ENCODE measurements around the gene SETD5.
A peak's percentile ranks its signal among the peaks of the same experiment; 100 is the strongest.

DNA sequence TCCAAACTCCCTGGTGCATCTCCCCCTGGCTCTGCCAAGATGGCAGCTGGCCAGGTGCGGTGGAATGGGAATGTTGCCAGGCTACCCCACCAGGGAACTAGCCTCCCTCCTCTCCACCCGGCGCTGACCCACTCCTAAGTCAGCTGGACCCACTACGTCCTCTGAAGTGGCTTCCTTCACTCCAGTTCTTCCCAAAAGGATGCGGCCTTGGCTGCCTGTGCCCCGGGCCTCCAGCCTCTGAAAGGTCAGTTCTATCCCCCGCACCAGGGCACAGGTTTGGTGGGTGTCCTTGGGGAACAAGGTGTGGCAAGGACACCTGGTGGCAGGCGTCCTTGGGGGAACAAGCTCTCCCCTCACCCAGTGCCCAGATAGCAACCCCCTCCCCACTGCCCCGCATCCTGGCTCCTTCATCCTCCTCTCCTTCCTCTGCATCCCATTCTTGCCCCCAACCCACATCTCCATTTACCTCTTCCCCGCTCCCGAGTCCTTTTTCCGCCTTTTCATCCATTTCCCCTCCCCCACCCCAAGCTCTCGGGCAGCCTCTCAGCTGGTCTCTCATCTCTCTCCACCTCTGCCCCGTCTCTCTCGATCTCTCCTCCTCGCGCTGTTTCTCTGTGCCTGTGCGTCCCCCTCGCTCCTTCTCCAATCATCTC, 102.2 kb downstream of the SETD5 start:
- TF ChIP-seq TAF1 (IDR thresholded peaks at IDR 0.05; ENCODE audit: low read depth, low read length) (no peak), CTCF (IDR thresholded peaks at IDR 0.05; ENCODE audit: control extremely low read depth in 1 of 3, insufficient read depth in 1 of 3, low read depth in 1 of 3, low read length in 3 of 3) (no peak), POLR2A (IDR thresholded peaks at IDR 0.05; ENCODE audit: control extremely low read depth in 1 of 2, low read depth in 2 of 2, low read length in 2 of 2) (no peak; a peak in 1 of 3 replicates), BACH1 (IDR thresholded peaks at IDR 0.05; ENCODE audit: low read length) (no peak), GABPA (IDR thresholded peaks at IDR 0.05; ENCODE audit: borderline replicate concordance, insufficient read depth, low read length) (no peak), CBX5 (IDR thresholded peaks at IDR 0.05; ENCODE audit: low read depth, low read length) (no peak), EZH2 (IDR thresholded peaks at IDR 0.05; ENCODE audit: low read depth, low read length, severe bottlenecking) (no peak), MAFK (IDR thresholded peaks at IDR 0.05; ENCODE audit: low read depth, low read length) (no peak), POLR2AphosphoS5 (IDR thresholded peaks at IDR 0.05; ENCODE audit: low read depth, low read length) (no peak), SP1 (IDR thresholded peaks at IDR 0.05; ENCODE audit: low read depth, low read length) (peak; percentile 87), KDM1A (IDR thresholded peaks at IDR 0.05; ENCODE audit: borderline replicate concordance, low read length) (no peak), KDM5A (IDR thresholded peaks at IDR 0.05; ENCODE audit: low read length) (no peak), EP300 (IDR thresholded peaks at IDR 0.05; ENCODE audit: borderline replicate concordance in 1 of 2, low read depth in 2 of 2, low read length in 2 of 2) (no peak)

All from H1 (cell line).